ENCODE measurements around the gene VGLL4. TPM values are rescaled to one million over a fixed set of nuclear protein-coding genes. Genes with fewer than 3 reads are reported as not detected.

Gene VGLL4
- total RNA-seq, 1 experiment from 2014 or later = 66.0 TPM

DNA sequence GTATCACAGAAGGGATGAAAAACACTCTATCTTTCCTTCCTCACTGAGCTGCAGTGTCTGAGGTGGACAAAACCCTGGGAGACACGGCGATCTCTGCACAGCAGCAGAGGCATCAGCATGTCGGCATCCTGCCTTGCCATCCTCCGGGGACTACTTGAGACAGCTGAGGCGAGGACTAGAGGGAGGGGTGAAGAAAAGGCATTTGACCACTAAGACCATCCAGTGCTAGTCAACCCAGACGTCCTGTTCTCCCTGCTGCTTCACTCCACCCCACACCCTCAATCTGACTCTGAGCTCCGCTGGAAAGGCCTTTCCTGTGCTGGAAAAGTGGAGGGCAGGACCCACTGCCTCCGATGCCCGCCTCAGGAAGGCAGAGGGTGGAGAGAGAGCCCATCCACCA is 67.3 kb downstream of the VGLL4 start:
- no TSS peak for BruUV-seq (replicated peaks)
- DNase-seq (ENCODE audit: low read depth, low spot score) = no peak
- peaks cover 19% of the 10 kb centered on the region for H3K4me1 ChIP-seq (ENCODE audit: control insufficient read depth, insufficient read depth, low read length)
- intact Hi-C loops (cut with micrococcal nuclease; ENCODE audit: unreplicated experiment) (no loop called here), in situ Hi-C loops (cut with HindIII; ENCODE audit: low pct_unique_long_range_greater_than_20kb, low sequenced_read_pairs) (no loop called here)
- ATAC-seq = peak; percentile 45
- H3K27me3 ChIP-seq (ENCODE audit: control insufficient read depth, insufficient read depth, low read length) = no peaks in the 10 kb centered on the region
- ChIA-PET CTCF (no interaction called here), POLR2A (no interaction called here)
- H3K4me3 ChIP-seq (ENCODE audit: low read depth in 2 of 2, low read length in 2 of 2) = no peak overlapping the region
- TF ChIP-seq SIN3A (IDR thresholded peaks at IDR 0.05; ENCODE audit: borderline replicate concordance, insufficient read depth, low read depth, low read length) = no peak
- TF ChIP-seq, protein P1, sequence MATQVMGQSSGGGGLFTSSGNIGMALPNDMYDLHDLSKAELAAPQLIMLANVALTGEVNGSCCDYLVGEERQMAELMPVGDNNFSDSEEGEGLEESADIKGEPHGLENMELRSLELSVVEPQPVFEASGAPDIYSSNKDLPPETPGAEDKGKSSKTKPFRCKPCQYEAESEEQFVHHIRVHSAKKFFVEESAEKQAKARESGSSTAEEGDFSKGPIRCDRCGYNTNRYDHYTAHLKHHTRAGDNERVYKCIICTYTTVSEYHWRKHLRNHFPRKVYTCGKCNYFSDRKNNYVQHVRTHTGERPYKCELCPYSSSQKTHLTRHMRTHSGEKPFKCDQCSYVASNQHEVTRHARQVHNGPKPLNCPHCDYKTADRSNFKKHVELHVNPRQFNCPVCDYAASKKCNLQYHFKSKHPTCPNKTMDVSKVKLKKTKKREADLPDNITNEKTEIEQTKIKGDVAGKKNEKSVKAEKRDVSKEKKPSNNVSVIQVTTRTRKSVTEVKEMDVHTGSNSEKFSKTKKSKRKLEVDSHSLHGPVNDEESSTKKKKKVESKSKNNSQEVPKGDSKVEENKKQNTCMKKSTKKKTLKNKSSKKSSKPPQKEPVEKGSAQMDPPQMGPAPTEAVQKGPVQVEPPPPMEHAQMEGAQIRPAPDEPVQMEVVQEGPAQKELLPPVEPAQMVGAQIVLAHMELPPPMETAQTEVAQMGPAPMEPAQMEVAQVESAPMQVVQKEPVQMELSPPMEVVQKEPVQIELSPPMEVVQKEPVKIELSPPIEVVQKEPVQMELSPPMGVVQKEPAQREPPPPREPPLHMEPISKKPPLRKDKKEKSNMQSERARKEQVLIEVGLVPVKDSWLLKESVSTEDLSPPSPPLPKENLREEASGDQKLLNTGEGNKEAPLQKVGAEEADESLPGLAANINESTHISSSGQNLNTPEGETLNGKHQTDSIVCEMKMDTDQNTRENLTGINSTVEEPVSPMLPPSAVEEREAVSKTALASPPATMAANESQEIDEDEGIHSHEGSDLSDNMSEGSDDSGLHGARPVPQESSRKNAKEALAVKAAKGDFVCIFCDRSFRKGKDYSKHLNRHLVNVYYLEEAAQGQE (IDR thresholded peaks at IDR 0.05; ENCODE audit: insufficient read depth in 1 of 2, low read depth in 2 of 2, low read length in 1 of 2) = no peak
- no peak for TF ChIP-seq CTCF (IDR thresholded peaks at IDR 0.05)
- no peak for TF ChIP-seq TCF7L2 (IDR thresholded peaks at IDR 0.05; ENCODE audit: low read depth, low read length)
- no peak for TF ChIP-seq POLR2AphosphoS5 (IDR thresholded peaks at IDR 0.05; ENCODE audit: low read depth, low read length)
- H3K27ac ChIP-seq (ENCODE audit: low read length) = peak overlapping the region; percentile 69
- H3K9me3 ChIP-seq (ENCODE audit: control insufficient read depth, insufficient read depth, low read depth, low read length) = no peaks in the 10 kb centered on the region
- no peaks in the 10 kb centered on the region for H3K36me3 ChIP-seq (ENCODE audit: control insufficient read depth, insufficient read depth, low read length)

GRCh38 chr3:11575677-11576076 is 68.0 kb downstream of the VGLL4 start:
- Histone ChIP-seq H3K36me3 (ENCODE audit: control insufficient read depth, insufficient read depth, low read length) (no peaks in the 10 kb centered on the region), H3K9me3 (ENCODE audit: control insufficient read depth, insufficient read depth, low read depth, low read length) (no peaks in the 10 kb centered on the region), H3K27me3 (ENCODE audit: control insufficient read depth, insufficient read depth, low read length) (no peaks in the 10 kb centered on the region), H3K27ac (ENCODE audit: low read length) (peak overlapping the region; percentile 29; the same call in 1 of the 2 replicates), H3K4me1 (ENCODE audit: control insufficient read depth, insufficient read depth, low read length) (peaks cover 18% of the 10 kb centered on the region), H3K4me3 (ENCODE audit: low read depth in 2 of 2, low read length in 2 of 2) (no peak overlapping the region)
- ATAC-seq (no peak), DNase-seq (ENCODE audit: low read depth, low spot score) (no peak)
- no TSS peak for BruUV-seq (replicated peaks)
- TF ChIP-seq CTCF (IDR thresholded peaks at IDR 0.05) = no peak
- ChIA-PET CTCF (no interaction called here), POLR2A (no interaction called here)
- intact Hi-C loops (cut with micrococcal nuclease; ENCODE audit: unreplicated experiment) (no loop called here), in situ Hi-C loops (cut with HindIII; ENCODE audit: low pct_unique_long_range_greater_than_20kb, low sequenced_read_pairs) (no loop called here)
